H9 (cell line): Measurements from ENCODE around the gene PMEPA1. TPM values are rescaled to one million over a fixed set of nuclear protein-coding genes. Genes with fewer than 3 reads are reported as not detected.

ENCODE experiments used
- DNase-seq: peaks from one replicate; pipeline ENCODE4 v3.0.0-alpha.2; 2017
- H2AFZ ChIP-seq: one replicate; pipeline ENCODE4 v1.6.1; 2013; ENCODE audit warnings: mild to moderate bottlenecking, low read length, control low read depth, moderate library complexity
- H2AK5ac ChIP-seq: 2 replicates; pipeline ENCODE4 v1.6.1; 2013; ENCODE audit warnings: low read length, control low read depth, mixed read lengths; ENCODE audit not compliant: insufficient read length
- H2BK120ac ChIP-seq: one replicate; pipeline ENCODE4 v1.6.1; 2013; ENCODE audit warnings: low read depth, mild to moderate bottlenecking, low read length, control low read depth, inconsistent platforms; ENCODE audit not compliant: poor library complexity, severe bottlenecking
- H2BK12ac ChIP-seq: 2 replicates; pipeline ENCODE4 v1.6.1; 2013; ENCODE audit warnings: low read length, control low read depth, mixed read lengths, low read depth; ENCODE audit not compliant: insufficient read length
- H2BK15ac ChIP-seq: 2 replicates; pipeline ENCODE4 v1.6.1; 2013; ENCODE audit warnings: low read depth, low read length, control low read depth
- H2BK20ac ChIP-seq: one replicate; pipeline ENCODE4 v1.6.1; 2013; ENCODE audit warnings: low read depth, mild to moderate bottlenecking, low read length, control low read depth, inconsistent platforms; ENCODE audit not compliant: poor library complexity, severe bottlenecking
- H2BK5ac ChIP-seq: 2 replicates; pipeline ENCODE4 v1.6.1; 2013; ENCODE audit warnings: low read length, control low read depth, mixed read lengths; ENCODE audit not compliant: insufficient read length
- H3K14ac ChIP-seq: 2 replicates; pipeline ENCODE4 v1.6.1; 2013; ENCODE audit warnings: low read length, control low read depth; ENCODE audit not compliant: insufficient read depth
- H3K18ac ChIP-seq: 2 replicates; pipeline ENCODE4 v1.6.1; 2013; ENCODE audit warnings: low read depth, mild to moderate bottlenecking, mixed read lengths, low read length, control low read depth; ENCODE audit not compliant: insufficient read length
- H3K23ac ChIP-seq: 2 replicates; pipeline ENCODE4 v1.6.1; 2013; ENCODE audit warnings: low read length, control low read depth, mixed read lengths, low read depth; ENCODE audit not compliant: insufficient read length
- H3K23me2 ChIP-seq: 2 replicates; pipeline ENCODE4 v1.6.1; 2013; ENCODE audit warnings: low read depth, mild to moderate bottlenecking, mixed read lengths, low read length, control low read depth; ENCODE audit not compliant: insufficient read length, poor library complexity, severe bottlenecking
- H3K27ac ChIP-seq: 2 replicates; pipeline ENCODE4 v1.5.1; 2013; ENCODE audit warnings: low read length, control low read depth, mixed read lengths, low read depth; ENCODE audit not compliant: insufficient read length
- H3K27me3 ChIP-seq: 2 replicates; pipeline ENCODE4 v1.6.1; 2013; ENCODE audit warnings: low read length, control low read depth, inconsistent platforms; ENCODE audit not compliant: insufficient read depth
- H3K4ac ChIP-seq: 2 replicates; pipeline ENCODE4 v1.6.1; 2013; ENCODE audit warnings: low read depth, mild to moderate bottlenecking, control low read depth, inconsistent platforms, low read length, moderate library complexity
- H3K4me1 ChIP-seq: 2 replicates; pipeline ENCODE4 v1.6.1; 2013; ENCODE audit warnings: low read length, control low read depth, inconsistent platforms; ENCODE audit not compliant: insufficient read depth
- H3K4me2 ChIP-seq: 2 replicates; pipeline ENCODE4 v1.6.1; 2013; ENCODE audit warnings: low read length, control low read depth, mixed read lengths; ENCODE audit not compliant: insufficient read length, insufficient read depth
- H3K56ac ChIP-seq: 2 replicates; pipeline ENCODE4 v1.6.1; 2013; ENCODE audit warnings: low read depth, mild to moderate bottlenecking, mixed read lengths, low read length, control low read depth; ENCODE audit not compliant: insufficient read length
- H3K79me1 ChIP-seq: 2 replicates; pipeline ENCODE4 v1.6.1; 2013; ENCODE audit warnings: low read depth, mild to moderate bottlenecking, moderate library complexity, low read length, control low read depth, inconsistent platforms; ENCODE audit not compliant: insufficient read depth, poor library complexity, severe bottlenecking
- H3K79me2 ChIP-seq: 2 replicates; pipeline ENCODE4 v1.6.1; 2013; ENCODE audit warnings: low read length, control low read depth, inconsistent platforms; ENCODE audit not compliant: insufficient read depth
- H3K9ac ChIP-seq: 2 replicates; pipeline ENCODE4 v1.6.1; 2013; ENCODE audit warnings: low read length, control low read depth, mixed read lengths; ENCODE audit not compliant: insufficient read length; ENCODE audit errors: extremely low read depth
- H3K9me3 ChIP-seq: one replicate; pipeline ENCODE4 v1.6.1; 2013; ENCODE audit warnings: low read depth, low read length, inconsistent platforms; ENCODE audit not compliant: control insufficient read depth
- H3T11ph ChIP-seq: one replicate; pipeline ENCODE4 v1.6.1; 2013; ENCODE audit warnings: mild to moderate bottlenecking, low read length, control low read depth, inconsistent platforms
- H4K20me1 ChIP-seq: one replicate; pipeline ENCODE4 v1.6.1; 2013; ENCODE audit not compliant: control insufficient read depth, insufficient read length, insufficient read depth
- H4K5ac ChIP-seq: 2 replicates; pipeline ENCODE4 v1.6.1; 2013; ENCODE audit warnings: low read depth, mild to moderate bottlenecking, mixed read lengths, low read length, control low read depth; ENCODE audit not compliant: insufficient read length
- H4K8ac ChIP-seq: replicated peaks from 2 replicates; pipeline ENCODE4 v1.6.1; 2013; ENCODE audit warnings: low read length, control low read depth, mixed read lengths, low read depth; ENCODE audit not compliant: insufficient read length
- H4K91ac ChIP-seq: 2 replicates; pipeline ENCODE4 v1.6.1; 2013; ENCODE audit warnings: low read depth, mild to moderate bottlenecking, moderate library complexity, mixed read lengths, low read length, control low read depth; ENCODE audit not compliant: insufficient read length
- H3K27ac Mint-ChIP-seq, 3 experiments: 2 replicates in 2 of 3; 3 replicates in 1 of 3; pipeline ENCODE4 v1.8.0; 2020 to 2021; ENCODE audit warnings: mixed read lengths in 3 of 3, mild to moderate bottlenecking in 1 of 3, moderate library complexity in 1 of 3
- H3K27me3 Mint-ChIP-seq: 2 replicates; pipeline ENCODE4 v1.8.0; 2021; ENCODE audit warnings: low read depth, mild to moderate bottlenecking, moderate library complexity, mixed read lengths
- H3K36me3 Mint-ChIP-seq, 3 experiments: 2 replicates in 2 of 3; 3 replicates in 1 of 3; pipeline ENCODE4 v1.8.0; 2020 to 2021; ENCODE audit warnings: low read depth in 3 of 3, mixed read lengths in 3 of 3; ENCODE audit not compliant: insufficient read depth in 1 of 3
- H3K4me1 Mint-ChIP-seq, 2 experiments: 2 replicates each; pipeline ENCODE4 v1.8.0; 2020; ENCODE audit warnings: mixed read lengths in 2 of 2
- H3K4me3 Mint-ChIP-seq, 2 experiments: 2 replicates in 1 of 2; 3 replicates in 1 of 2; pipeline ENCODE4 v1.8.0; 2020 to 2021; ENCODE audit warnings: mild to moderate bottlenecking in 2 of 2, mixed read lengths in 2 of 2, moderate library complexity in 1 of 2
- H3K9me3 Mint-ChIP-seq, 2 experiments: 2 replicates in 1 of 2; 3 replicates in 1 of 2; pipeline ENCODE4 v1.8.0; 2020; ENCODE audit warnings: mild to moderate bottlenecking in 2 of 2, mixed read lengths in 2 of 2, moderate library complexity in 1 of 2
- CTCF ChIP-seq: fragments of 200-600 bp; sonication (generic); conservative IDR thresholded peaks from 3 replicates; pipeline ENCODE4 v1.8.0; 2021; ENCODE audit warnings: antibody characterized with exemption, mild to moderate bottlenecking
- WGBS: extraction: QIAGEN DNeasy Blood & Tissue Kit; methylation state at CpG from one replicate; pipeline ENCODE4 v1.1.7; 2013; ENCODE audit warnings: missing lambda C conversion rate, low lambda C conversion rate, mixed read lengths; ENCODE audit not compliant: insufficient read length; ENCODE audit errors: extremely low coverage; 5-methylcytosine and 5-hydroxymethylcytosine counted together
- total RNA-seq: library from RNA; stranded (reverse); gene quantifications from 2 replicates; pipeline ENCODE4 v1.2.1, GENCODE V29; 2021

The PMEPA1 gene
- total RNA-seq, 1 experiment from 2014 or later: 34.6 TPM

GRCh38 chr20:57703013-57703412 lies 6.8 kb downstream of the PMEPA1 start:
- Histone ChIP-seq H2BK120ac (no peak overlapping the region), H3K23me2 (no peaks in the 10 kb centered on the region), H3K79me2 (peaks cover 82% of the 10 kb centered on the region), H3K9ac (no peak overlapping the region), H4K5ac (no peak overlapping the region), H3K79me1 (peaks cover 6% of the 10 kb centered on the region), H3K14ac (no peak overlapping the region), H3K27me3 (no peaks in the 10 kb centered on the region), H3K4me2 (no peak overlapping the region), H3K18ac (no peak overlapping the region), H2BK20ac (no peak overlapping the region), H2BK12ac (no peak overlapping the region), H3K23ac (no peak overlapping the region), H3K56ac (no peak overlapping the region), H3T11ph (no peak overlapping the region), H2AK5ac (no peak overlapping the region), H3K27ac (no peak overlapping the region), H4K8ac (no peak overlapping the region), H3K9me3 (no peaks in the 10 kb centered on the region), H3K4me1 (peaks cover 2% of the 10 kb centered on the region; the same call in 1 of the 2 replicates), H2BK5ac (no peak overlapping the region), H2AFZ (no peak overlapping the region), H3K4ac (no peak overlapping the region), H4K91ac (no peak overlapping the region), H2BK15ac (no peak overlapping the region), H4K20me1 (no peaks in the 10 kb centered on the region)
- Mint-ChIP-seq H3K9me3 (no peaks in the 10 kb centered on the region; a peak in 1 of 5 replicates), H3K36me3 (peaks cover 0 to 16% (median 0%) of the 10 kb centered on the region in 3 experiments; a peak in 3 of 7 replicates), H3K27me3 (peaks cover 1% of the 10 kb centered on the region; the same call in 1 of the 2 replicates), H3K4me3 (no peak overlapping the region), H3K27ac (peak overlapping the region in 1 of 3 experiments; percentile 49; a peak in 2 of 7 replicates), H3K4me1 (peaks cover 35 to 72% of the 10 kb centered on the region in 2 experiments)
- TF ChIP-seq CTCF: no peak
- no peak for DNase-seq
- WGBS: no CpG with 5 or more reads among the region's 6 CpGs
